Measurements from ENCODE around the gene NUDT17. TPM values are rescaled to one million over a fixed set of nuclear protein-coding genes. Genes with fewer than 3 reads are reported as not detected.

Gene NUDT17
- total and polyA plus RNA-seq, 9 of the 15 experiments (the other 6 are each of a cell fraction or from before 2014, with no cell fraction given): 2.1 to 10.0 (median 6.1) TPM

GRCh38 chr1:145859491-145860023, 14.1 kb downstream of the NUDT17 start (continued):
- TF ChIP-seq SAFB (IDR thresholded peaks at IDR 0.05; ENCODE audit: borderline replicate concordance, low read depth, low read length) (no peak), POLR2G (IDR thresholded peaks at IDR 0.05; ENCODE audit: low read depth, low read length) (peak; percentile 84), THAP7 (CRISPR knock-in tag; IDR thresholded peaks at IDR 0.05) (no peak), HDAC2 (IDR thresholded peaks at IDR 0.05) (0 out of 2 replicates have a peak, but pooled peaks have one; percentile 25), LCOR (CRISPR knock-in tag; IDR thresholded peaks at IDR 0.05) (no peak), ZNF347 (CRISPR knock-in tag; IDR thresholded peaks at IDR 0.05; ENCODE audit: low read depth) (no peak), AFF4 (CRISPR knock-in tag; IDR thresholded peaks at IDR 0.05) (no peak), EWSR1 (IDR thresholded peaks at IDR 0.05; ENCODE audit: borderline replicate concordance, low read depth, partially characterized antibody) (no peak), ZC3H11A (IDR thresholded peaks at IDR 0.05; ENCODE audit: low read depth, low read length) (no peak), HBP1 (CRISPR knock-in tag; IDR thresholded peaks at IDR 0.05) (no peak), GTF2A2 (tag; IDR thresholded peaks at IDR 0.05) (no peak), NR1H2 (CRISPR knock-in tag; IDR thresholded peaks at IDR 0.05) (no peak), NFRKB (IDR thresholded peaks at IDR 0.05; ENCODE audit: low read depth) (0 out of 2 replicates have a peak, but pooled peaks have one; percentile 19), ARID2 (IDR thresholded peaks at IDR 0.05) (no peak), TGIF2 (CRISPR knock-in tag; IDR thresholded peaks at IDR 0.05) (peak; percentile 42; the same call in 1 of the 2 replicates), ZNF592 (IDR thresholded peaks at IDR 0.05) (no peak)
- TF ChIP-seq, protein P1, sequence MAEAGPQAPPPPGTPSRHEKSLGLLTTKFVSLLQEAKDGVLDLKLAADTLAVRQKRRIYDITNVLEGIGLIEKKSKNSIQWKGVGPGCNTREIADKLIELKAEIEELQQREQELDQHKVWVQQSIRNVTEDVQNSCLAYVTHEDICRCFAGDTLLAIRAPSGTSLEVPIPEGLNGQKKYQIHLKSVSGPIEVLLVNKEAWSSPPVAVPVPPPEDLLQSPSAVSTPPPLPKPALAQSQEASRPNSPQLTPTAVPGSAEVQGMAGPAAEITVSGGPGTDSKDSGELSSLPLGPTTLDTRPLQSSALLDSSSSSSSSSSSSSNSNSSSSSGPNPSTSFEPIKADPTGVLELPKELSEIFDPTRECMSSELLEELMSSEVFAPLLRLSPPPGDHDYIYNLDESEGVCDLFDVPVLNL (CRISPR knock-in tag; IDR thresholded peaks at IDR 0.05; ENCODE audit: low read depth): no peak
